Fibroblast of villous mesenchyme (primary cell): ENCODE data around the gene GABRR2. TPM values are rescaled to one million over a fixed set of nuclear protein-coding genes. Genes with fewer than 3 reads are reported as not detected.

Experiments
- DNase-seq: peaks from one replicate; pipeline ENCODE4 v3.0.0-alpha.2; 2010; ENCODE audit warnings: low read depth
- H3K4me3 ChIP-seq: 2 replicates; pipeline ENCODE4 v1.5.1; 2011; ENCODE audit warnings: low read depth, mild to moderate bottlenecking, low read length
- CTCF ChIP-seq: IDR thresholded peaks from 2 replicates; pipeline ENCODE4 v1.5.1; 2012; ENCODE audit warnings: low read depth, mild to moderate bottlenecking, low read length; ENCODE audit not compliant: insufficient read depth
- total RNA-seq: library from RNA; depleted of rRNA; stranded (reverse); fragments of >200 nt; gene quantifications from 2 replicates; pipeline ENCODE4 v1.2.3, GENCODE V29; 2012

GABRR2 gene
- total RNA-seq, 1 donor, result under 0.01 TPM

DNA sequence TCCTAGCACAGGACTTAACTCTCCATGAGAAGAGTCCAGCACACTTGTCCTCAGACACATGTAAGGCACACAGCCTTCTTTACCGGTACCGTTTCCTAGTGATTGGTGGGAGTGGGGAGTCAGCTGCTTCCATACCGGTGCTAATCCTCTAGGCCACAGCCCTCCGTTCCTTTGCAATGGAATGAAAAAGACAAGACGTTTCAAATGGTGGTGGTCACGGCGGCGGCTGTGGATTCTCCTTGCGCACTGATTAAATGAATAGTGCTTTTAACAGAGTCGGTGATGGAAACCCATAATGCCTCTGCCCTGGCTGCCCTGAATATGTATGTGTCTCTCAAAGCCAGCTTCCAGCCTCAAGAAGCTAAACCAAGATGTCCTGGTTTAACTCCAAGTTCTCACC is 63.1 kb downstream of the GABRR2 start:
- no peak for TF ChIP-seq CTCF
- H3K4me3 ChIP-seq, result no peak overlapping the region
- DNase-seq, result no peak

- no peak for TF ChIP-seq CTCF
- no peak for DNase-seq
- H3K4me3 ChIP-seq, result no peak overlapping the region
Measured at GRCh38 chr6:89251170-89251569, 63.9 kb downstream of the GABRR2 start.

- no peak for TF ChIP-seq CTCF
- DNase-seq, result no peak
- H3K4me3 ChIP-seq, result no peak overlapping the region
Measured at GRCh38 chr6:89250239-89250638, 64.9 kb downstream of the GABRR2 start.

GRCh38 chr6:89244241-89244985 is 70.7 kb downstream of the GABRR2 start:
- no peak for DNase-seq
- no peak for TF ChIP-seq CTCF
- H3K4me3 ChIP-seq, result no peak overlapping the region

- peak; percentile 5 for DNase-seq
- H3K4me3 ChIP-seq, result no peak overlapping the region
- TF ChIP-seq CTCF, result no peak
Measured at GRCh38 chr6:89243331-89243629, 71.8 kb downstream of the GABRR2 start.

DNA sequence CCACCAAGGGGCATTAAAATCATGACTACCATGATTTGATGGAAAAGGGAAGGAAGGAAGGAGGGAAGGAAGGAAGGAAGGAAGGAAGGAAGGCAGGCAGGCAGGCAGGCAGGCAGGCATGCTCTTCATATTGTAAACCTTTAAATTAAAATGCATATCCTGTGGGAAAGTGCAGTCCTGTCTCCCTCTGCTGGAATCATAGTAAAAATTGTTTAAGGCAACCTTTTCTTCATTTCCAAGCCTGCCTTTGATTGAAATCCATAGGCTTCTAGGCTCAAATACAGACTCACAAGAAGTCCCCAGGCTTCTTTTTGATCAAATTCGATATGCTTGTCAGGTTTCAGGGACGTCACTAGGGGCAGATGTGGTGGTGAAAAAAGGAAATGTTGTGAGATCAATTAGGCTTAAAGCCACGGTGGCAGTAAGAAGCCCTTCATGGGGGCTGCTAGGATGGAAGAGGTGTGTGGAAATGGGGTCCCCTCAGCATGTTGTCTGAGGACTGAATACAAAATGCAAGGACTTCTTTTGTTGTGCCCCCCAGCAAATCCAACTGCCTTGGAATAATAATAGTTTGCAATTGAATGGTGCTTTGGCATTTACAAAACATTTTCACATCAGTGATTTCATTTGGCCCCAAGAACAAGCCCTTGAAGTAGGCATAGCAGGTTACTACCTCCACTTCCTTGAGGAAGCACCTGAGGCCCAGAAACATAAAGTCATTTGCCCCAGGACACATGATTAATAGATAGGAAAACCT is 72.3 kb downstream of the GABRR2 start:
- peak; percentile 58 for TF ChIP-seq CTCF
- DNase-seq, result peak; percentile 66

More for the DNA sequence above, 72.3 kb downstream of the GABRR2 start:
- no peak overlapping the region for H3K4me3 ChIP-seq
